DOHH2 (cell line): ENCODE data around the gene SRMS.
A peak's percentile ranks its signal among the peaks of the same experiment; 100 is the strongest.

Experiments used
- H3F3A ChIP-seq: fragments of 200-600 bp; sonication (generic), shearing (Covaris generic); 2 replicates; pipeline ENCODE4 v1.6.0; 2016; ENCODE audit warnings: antibody characterized with exemption, mild to moderate bottlenecking; ENCODE audit not compliant: control insufficient read depth, insufficient read depth
- H3K27ac ChIP-seq: fragments of 200-600 bp; sonication (generic); 2 replicates; pipeline ENCODE4 v1.5.1; 2014; ENCODE audit warnings: low read depth, mild to moderate bottlenecking, low read length, moderate library complexity
- H3K27me3 ChIP-seq: fragments of 200-600 bp; sonication (generic); 2 replicates; pipeline ENCODE4 v1.6.1; 2014; ENCODE audit warnings: mild to moderate bottlenecking, low read length, mixed read lengths; ENCODE audit not compliant: control insufficient read depth
- H3K36me3 ChIP-seq: fragments of 200-600 bp; sonication (generic); 2 replicates; pipeline ENCODE4 v1.6.1; 2014; ENCODE audit warnings: mild to moderate bottlenecking, low read length, moderate library complexity, mixed read lengths; ENCODE audit not compliant: control insufficient read depth
- H3K4me1 ChIP-seq: fragments of 200-600 bp; sonication (generic); 2 replicates; pipeline ENCODE4 v1.6.1; 2014; ENCODE audit warnings: mild to moderate bottlenecking, low read length, mixed read lengths; ENCODE audit not compliant: control insufficient read depth
- H3K4me2 ChIP-seq: fragments of 200-600 bp; sonication (generic); 2 replicates; pipeline ENCODE4 v1.6.0; 2014; ENCODE audit warnings: mild to moderate bottlenecking, low read length, moderate library complexity
- H3K4me3 ChIP-seq: fragments of 200-600 bp; sonication (generic); 2 replicates; pipeline ENCODE4 v1.5.1; 2014; ENCODE audit warnings: mild to moderate bottlenecking, low read length, mixed read lengths
- H3K79me2 ChIP-seq: fragments of 200-600 bp; sonication (generic); 2 replicates; pipeline ENCODE4 v1.6.1; 2014; ENCODE audit warnings: mild to moderate bottlenecking, low read length, mixed read lengths; ENCODE audit not compliant: control insufficient read depth
- H3K9me2 ChIP-seq: fragments of 200-600 bp; sonication (generic); replicated peaks from 2 replicates; pipeline ENCODE4 v1.6.1; 2014; ENCODE audit warnings: mild to moderate bottlenecking, low read length, mixed read lengths; ENCODE audit not compliant: control insufficient read depth
- H3K9me3 ChIP-seq: fragments of 200-600 bp; sonication (generic); 2 replicates; pipeline ENCODE4 v1.6.1; 2014; ENCODE audit warnings: antibody characterized with exemption, low read length, mixed read lengths; ENCODE audit not compliant: control insufficient read depth, insufficient read depth
- H4K20me1 ChIP-seq: fragments of 200-600 bp; sonication (generic); 2 replicates; pipeline ENCODE4 v1.6.0; 2014; ENCODE audit warnings: low read depth, mild to moderate bottlenecking, antibody characterized with exemption, low read length, moderate library complexity; ENCODE audit not compliant: control insufficient read depth, insufficient read depth
- EZH2phosphoT487 ChIP-seq: fragments of 200-600 bp; sonication (generic); IDR thresholded peaks from 2 replicates; pipeline ENCODE4 v1.6.1; 2017; ENCODE audit warnings: borderline replicate concordance, mild to moderate bottlenecking, antibody characterized with exemption, low read length, moderate library complexity, mixed read lengths
- TF ChIP-seq, protein P1 (sequence below): fragments of 200-600 bp; sonication (generic); IDR thresholded peaks from one replicate; pipeline ENCODE4 v1.5.1; 2014; ENCODE audit warnings: antibody characterized with exemption, mild to moderate bottlenecking, low read depth, low read length; ENCODE audit not compliant: poor library complexity, severe bottlenecking

The SRMS gene

DNA sequence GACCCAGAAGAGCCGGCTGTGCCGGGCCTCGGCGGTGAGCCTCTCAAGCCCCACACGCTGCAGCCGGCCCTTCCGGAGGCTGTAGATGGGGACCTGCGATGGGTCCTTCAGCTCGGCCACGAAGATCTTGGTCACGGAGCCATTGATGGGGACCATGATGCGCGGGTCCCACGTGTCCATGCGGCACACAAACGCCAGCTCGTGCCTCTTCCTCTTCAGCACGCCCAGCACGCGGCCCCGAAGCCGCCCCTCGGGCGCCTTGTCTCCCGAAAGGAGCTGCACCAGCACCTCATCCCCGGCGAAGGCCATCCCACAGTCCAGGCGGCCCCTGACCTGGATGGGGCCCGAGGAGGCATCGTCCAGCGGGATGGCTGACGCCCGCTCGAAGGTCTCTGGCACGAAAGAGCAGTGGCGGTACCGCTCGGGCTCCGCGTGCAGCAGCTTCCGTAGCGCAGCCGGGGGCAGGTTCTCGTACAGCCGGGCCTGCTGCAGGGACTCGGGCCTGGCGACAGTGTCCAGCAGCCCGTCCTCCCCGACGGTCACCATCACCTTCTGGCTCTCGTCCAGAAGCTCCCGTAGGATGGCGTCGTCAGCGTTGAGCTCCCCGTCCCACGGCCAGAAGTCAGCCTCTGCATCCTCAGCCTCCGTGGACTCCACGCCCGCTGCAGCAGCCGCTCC, 17.6 kb upstream of the SRMS start:
- Histone ChIP-seq H4K20me1 (peaks cover 3% of the 10 kb centered on the region; the same call in 1 of the 2 replicates), H3K4me3 (no peak overlapping the region), H3K27ac (no peak overlapping the region), H3K27me3 (peaks cover 24% of the 10 kb centered on the region), H3K9me2 (no peaks in the 10 kb centered on the region), H3F3A (no peaks in the 10 kb centered on the region), H3K4me2 (no peak overlapping the region), H3K4me1 (peaks cover 24% of the 10 kb centered on the region), H3K36me3 (no peaks in the 10 kb centered on the region), H3K9me3 (no peaks in the 10 kb centered on the region), H3K79me2 (no peaks in the 10 kb centered on the region)
- TF ChIP-seq, protein P1, sequence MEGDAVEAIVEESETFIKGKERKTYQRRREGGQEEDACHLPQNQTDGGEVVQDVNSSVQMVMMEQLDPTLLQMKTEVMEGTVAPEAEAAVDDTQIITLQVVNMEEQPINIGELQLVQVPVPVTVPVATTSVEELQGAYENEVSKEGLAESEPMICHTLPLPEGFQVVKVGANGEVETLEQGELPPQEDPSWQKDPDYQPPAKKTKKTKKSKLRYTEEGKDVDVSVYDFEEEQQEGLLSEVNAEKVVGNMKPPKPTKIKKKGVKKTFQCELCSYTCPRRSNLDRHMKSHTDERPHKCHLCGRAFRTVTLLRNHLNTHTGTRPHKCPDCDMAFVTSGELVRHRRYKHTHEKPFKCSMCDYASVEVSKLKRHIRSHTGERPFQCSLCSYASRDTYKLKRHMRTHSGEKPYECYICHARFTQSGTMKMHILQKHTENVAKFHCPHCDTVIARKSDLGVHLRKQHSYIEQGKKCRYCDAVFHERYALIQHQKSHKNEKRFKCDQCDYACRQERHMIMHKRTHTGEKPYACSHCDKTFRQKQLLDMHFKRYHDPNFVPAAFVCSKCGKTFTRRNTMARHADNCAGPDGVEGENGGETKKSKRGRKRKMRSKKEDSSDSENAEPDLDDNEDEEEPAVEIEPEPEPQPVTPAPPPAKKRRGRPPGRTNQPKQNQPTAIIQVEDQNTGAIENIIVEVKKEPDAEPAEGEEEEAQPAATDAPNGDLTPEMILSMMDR = no peak
- no peak for TF ChIP-seq EZH2phosphoT487

DNA sequence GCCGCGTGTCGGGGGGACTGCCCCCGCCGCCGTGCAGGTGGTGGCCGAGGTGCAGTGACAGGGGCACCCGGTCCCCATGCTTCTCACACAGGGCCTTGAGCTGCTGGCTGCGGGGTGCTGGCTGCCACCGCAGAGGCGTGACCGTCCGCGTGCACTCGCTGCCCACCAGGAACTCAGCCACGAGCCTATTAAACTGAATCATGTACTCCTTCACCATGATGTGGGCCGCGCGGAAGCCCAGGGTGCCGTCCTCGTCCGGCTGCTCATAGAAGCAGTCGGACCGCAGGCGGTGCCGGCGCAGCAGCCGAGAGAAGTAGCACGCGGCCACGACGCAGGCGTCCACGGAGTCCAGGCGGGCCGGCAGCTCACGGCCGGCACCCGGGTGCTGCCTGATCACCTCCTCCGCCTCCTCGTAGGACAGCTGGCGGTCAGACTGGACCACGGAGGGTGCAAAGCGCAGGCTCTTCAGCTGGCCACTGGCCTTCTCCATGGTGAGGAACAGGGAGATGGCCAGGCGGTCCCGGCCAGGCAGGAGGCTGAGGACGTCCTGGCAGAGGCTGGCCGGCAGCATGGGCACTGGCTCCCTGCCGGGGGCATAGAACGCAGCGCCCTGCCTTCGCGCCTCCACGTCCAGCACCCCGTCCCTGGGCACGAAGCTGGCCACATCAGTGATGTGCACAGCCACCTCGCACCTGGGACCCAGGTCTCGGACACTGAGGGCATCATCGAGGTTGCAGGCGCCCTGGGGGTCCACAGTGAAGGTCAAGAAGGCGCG, 16.7 kb upstream of the SRMS start:
- Histone ChIP-seq H3K36me3 (no peaks in the 10 kb centered on the region), H3K27me3 (peaks cover 22% of the 10 kb centered on the region), H3K79me2 (no peaks in the 10 kb centered on the region)

DNA sequence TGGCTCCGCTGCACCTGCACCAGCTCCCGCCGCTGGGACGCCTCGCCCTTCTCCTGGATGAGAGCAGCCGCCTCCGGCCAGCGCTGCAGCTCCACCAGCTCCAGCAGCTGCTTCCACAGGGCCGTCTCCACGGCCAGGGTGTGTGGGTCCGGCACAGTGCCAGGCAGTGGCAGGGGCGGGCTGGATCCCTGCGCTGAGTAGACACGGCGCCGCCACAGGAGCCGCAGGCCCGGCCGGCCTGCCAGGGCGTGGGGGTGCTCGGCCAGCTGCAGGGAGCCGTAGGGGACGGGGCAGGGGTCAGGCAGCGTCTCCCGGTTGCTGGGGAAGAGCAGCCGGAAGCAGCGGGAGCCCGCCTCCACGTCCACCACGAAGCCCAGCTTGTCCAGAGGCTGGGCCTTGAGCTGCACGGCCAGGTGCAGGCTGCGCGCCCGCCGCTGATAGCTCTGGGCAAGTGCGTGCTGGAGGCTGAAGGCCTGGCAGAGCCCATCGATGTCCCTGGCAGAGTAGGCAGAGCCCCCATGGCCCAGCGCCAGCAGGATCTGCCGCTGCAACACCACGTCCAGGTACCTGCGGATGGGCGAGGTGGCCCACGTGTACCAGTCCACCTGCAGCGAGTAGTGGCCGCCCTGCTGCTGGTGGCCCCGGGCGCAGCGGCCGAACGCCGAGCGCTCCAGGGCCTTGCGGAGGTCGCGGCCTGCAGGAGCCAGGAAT, 15.8 kb upstream of the SRMS start:
- peaks cover 21% of the 10 kb centered on the region for H3K4me1 ChIP-seq

More for the DNA sequence above, 16.7 kb upstream of the SRMS start:
- TF ChIP-seq EZH2phosphoT487 = no peak
- TF ChIP-seq, protein P1 = no peak
- Histone ChIP-seq H3K4me3 (no peak overlapping the region), H3F3A (no peaks in the 10 kb centered on the region), H3K27ac (no peak overlapping the region), H3K4me1 (peaks cover 24% of the 10 kb centered on the region), H3K4me2 (no peak overlapping the region), H3K9me2 (no peaks in the 10 kb centered on the region), H3K9me3 (no peaks in the 10 kb centered on the region), H4K20me1 (peaks cover 3% of the 10 kb centered on the region; the same call in 1 of the 2 replicates)

More for the DNA sequence above, 15.8 kb upstream of the SRMS start:
- no peaks in the 10 kb centered on the region for H3K9me2 ChIP-seq
- no peaks in the 10 kb centered on the region for H3K79me2 ChIP-seq
- no peaks in the 10 kb centered on the region for H3F3A ChIP-seq
- H3K4me3 ChIP-seq = no peak overlapping the region
- no peak overlapping the region for H3K27ac ChIP-seq
- peak overlapping the region; percentile 41 for H3K4me2 ChIP-seq
- no peaks in the 10 kb centered on the region for H3K9me3 ChIP-seq
- no peaks in the 10 kb centered on the region for H3K36me3 ChIP-seq
- H3K27me3 ChIP-seq = peaks cover 13% of the 10 kb centered on the region
- TF ChIP-seq, protein P1 = no peak
- no peak for TF ChIP-seq EZH2phosphoT487
- peaks cover 3% of the 10 kb centered on the region; the same call in 1 of the 2 replicates for H4K20me1 ChIP-seq
